ENCODE data around the gene TMEM63B.
"Not testable (repeated sequence)": the region's sequence is repeated elsewhere in the genome, so short reads cannot be mapped to it uniquely, and the experiment has no call there.

TMEM63B gene

GRCh38 chr6:44193307-44193910, 66.1 kb downstream of the TMEM63B start:
- TF ChIP-seq CTCF (IDR thresholded peaks at IDR 0.05; ENCODE audit: low read length, missing control alignments): no peak
- DNase-seq (ENCODE audit: low read depth): no peak
- no peak overlapping the region for H3K4me3 ChIP-seq (replicated peaks; ENCODE audit: low read depth, low read length)

GRCh38 chr6:44194326-44194725, 67.0 kb downstream of the TMEM63B start:
- no peak overlapping the region for H3K4me3 ChIP-seq (replicated peaks; ENCODE audit: low read depth, low read length)
- DNase-seq (ENCODE audit: low read depth): no peak
- TF ChIP-seq CTCF (IDR thresholded peaks at IDR 0.05; ENCODE audit: low read length, missing control alignments): no peak

- H3K4me3 ChIP-seq (replicated peaks; ENCODE audit: low read depth, low read length); DNase-seq (ENCODE audit: low read depth): not testable (repeated sequence)
These were observed 69.0 kb downstream of the TMEM63B start for GRCh38 chr6:44196351-44196750.

- no peak for TF ChIP-seq CTCF (IDR thresholded peaks at IDR 0.05; ENCODE audit: low read length, missing control alignments)
- H3K4me3 ChIP-seq (replicated peaks; ENCODE audit: low read depth, low read length): no peak overlapping the region
- no peak for DNase-seq (ENCODE audit: low read depth)
These were observed 71.3 kb downstream of the TMEM63B start for GRCh38 chr6:44198684-44199083.

- DNase-seq (ENCODE audit: low read depth): no peak
- H3K4me3 ChIP-seq (replicated peaks; ENCODE audit: low read depth, low read length): no peak overlapping the region
- no peak for TF ChIP-seq CTCF (IDR thresholded peaks at IDR 0.05; ENCODE audit: low read length, missing control alignments)
These were observed 72.5 kb downstream of the TMEM63B start for GRCh38 chr6:44199883-44200282.

GRCh38 chr6:44201200-44201599, 73.8 kb downstream of the TMEM63B start:
- DNase-seq (ENCODE audit: low read depth): no peak
- H3K4me3 ChIP-seq (replicated peaks; ENCODE audit: low read depth, low read length): no peak overlapping the region
- TF ChIP-seq CTCF (IDR thresholded peaks at IDR 0.05; ENCODE audit: low read length, missing control alignments): no peak

- no peak for DNase-seq (ENCODE audit: low read depth)
- TF ChIP-seq CTCF (IDR thresholded peaks at IDR 0.05; ENCODE audit: low read length, missing control alignments): no peak
- H3K4me3 ChIP-seq (replicated peaks; ENCODE audit: low read depth, low read length): no peak overlapping the region
These were observed 74.4 kb downstream of the TMEM63B start for GRCh38 chr6:44201638-44202303.
